Breast epithelium (tissue), 4 donors: ENCODE measurements around the gene SCGB1C1. TPM values are rescaled to one million over a fixed set of nuclear protein-coding genes. Genes with fewer than 3 reads are reported as not detected.
"Not testable (repeated sequence)": the region's sequence is repeated elsewhere in the genome, so short reads cannot be mapped to it uniquely, and the experiment has no call there.

Experiments used
- DNase-seq, 2 donors: peaks; one replicate each; pipeline ENCODE4 v3.0.0-alpha.2; 2019; ENCODE audit warnings: low spot score in 2 of 2
- H3K27ac ChIP-seq, 2 donors: fragments of 200-600 bp; sonication (generic) in 1 of 2; one replicate each; pipeline ENCODE4 v1.5.1; 2016 to 2019; ENCODE audit warnings: mild to moderate bottlenecking in 1 of 2
- H3K27me3 ChIP-seq, 2 donors: fragments of 200-600 bp; sonication (generic) in 1 of 2; one replicate each; pipeline versions ENCODE4 v1.5.1 to v1.6.0; 2017 to 2019; ENCODE audit warnings: control low read depth in 1 of 2, mild to moderate bottlenecking in 1 of 2
- H3K36me3 ChIP-seq: fragments of 200-600 bp; one replicate; pipeline ENCODE4 v1.5.1; 2019
- H3K4me1 ChIP-seq, 2 donors: fragments of 200-600 bp; sonication (generic); one replicate each; pipeline ENCODE4 v1.5.1; 2016 to 2019; ENCODE audit warnings: control low read depth in 1 of 2
- H3K4me3 ChIP-seq, 3 donors: fragments of 200-600 bp; sonication (generic); 1 replicate in 2 of 3; 2 replicates in 1 of 3; pipeline ENCODE4 v1.5.1; 2016 to 2019; ENCODE audit warnings: mild to moderate bottlenecking in 3 of 3, moderate library complexity in 2 of 3
- H3K9me3 ChIP-seq, 2 donors: fragments of 200-600 bp; sonication (generic) in 1 of 2; one replicate each; pipeline ENCODE4 v1.5.1; 2016 to 2019; ENCODE audit warnings: control low read depth in 1 of 2
- POLR2A ChIP-seq: fragments of 450-650 bp; IDR thresholded peaks from one replicate; pipeline ENCODE4 v1.6.1; 2016; ENCODE audit warnings: antibody characterized with exemption, mild to moderate bottlenecking, moderate library complexity
- POLR2AphosphoS5 ChIP-seq, 3 donors: sonication (generic); formaldehyde crosslinking; IDR thresholded peaks; one replicate each; pipeline ENCODE4 v1.6.1; 2017; ENCODE audit warnings: antibody characterized with exemption in 3 of 3
- intact Hi-C: fragments of 100-400 bp; cut with DNase I; formaldehyde crosslinking; loops from one replicate; pipeline ENCODE4 v1.15.1; 2023; ENCODE audit warnings: low total_unique reads
- total RNA-seq, 3 donors: library from RNA; depleted of rRNA; stranded (reverse); fragments of >200 nt; gene quantifications; one replicate each; pipeline ENCODE4 v1.1.0, GENCODE V29; 2016
- TF ChIP-seq, protein P1 (sequence below), 3 donors: fragments of 450-650 bp; IDR thresholded peaks; one replicate each; pipeline ENCODE4 v1.5.1; 2016 to 2017; ENCODE audit warnings: antibody characterized with exemption in 3 of 3, mild to moderate bottlenecking in 3 of 3, moderate library complexity in 3 of 3

Gene SCGB1C1
- not detected for total RNA-seq

GRCh38 chr11:192674-193128, at the start of gene SCGB1C1:
SCGB1C1 (plus strand) TSS chr11:193078; CDS start chr11:193100, 22 bp downstream.
- H3K9me3 ChIP-seq, H3K4me3 ChIP-seq, intact Hi-C loops, DNase-seq, H3K36me3 ChIP-seq, H3K27ac ChIP-seq, H3K27me3 ChIP-seq, H3K4me1 ChIP-seq: not testable (repeated sequence)

- not testable (repeated sequence) for H3K27ac ChIP-seq, H3K9me3 ChIP-seq
These were observed 12.6 kb upstream of the SCGB1C1 start for GRCh38 chr11:180242-180641.

GRCh38 chr11:189200-189783, 3.6 kb upstream of the SCGB1C1 start:
- H3K27me3 ChIP-seq, DNase-seq, H3K36me3 ChIP-seq, intact Hi-C loops, H3K4me3 ChIP-seq, H3K27ac ChIP-seq, H3K9me3 ChIP-seq, H3K4me1 ChIP-seq: not testable (repeated sequence)

More at GRCh38 chr11:180242-180641, 12.6 kb upstream of the SCGB1C1 start:
- H3K27me3 ChIP-seq, intact Hi-C loops, H3K4me1 ChIP-seq, DNase-seq, H3K36me3 ChIP-seq, H3K4me3 ChIP-seq: not testable (repeated sequence)

DNA sequence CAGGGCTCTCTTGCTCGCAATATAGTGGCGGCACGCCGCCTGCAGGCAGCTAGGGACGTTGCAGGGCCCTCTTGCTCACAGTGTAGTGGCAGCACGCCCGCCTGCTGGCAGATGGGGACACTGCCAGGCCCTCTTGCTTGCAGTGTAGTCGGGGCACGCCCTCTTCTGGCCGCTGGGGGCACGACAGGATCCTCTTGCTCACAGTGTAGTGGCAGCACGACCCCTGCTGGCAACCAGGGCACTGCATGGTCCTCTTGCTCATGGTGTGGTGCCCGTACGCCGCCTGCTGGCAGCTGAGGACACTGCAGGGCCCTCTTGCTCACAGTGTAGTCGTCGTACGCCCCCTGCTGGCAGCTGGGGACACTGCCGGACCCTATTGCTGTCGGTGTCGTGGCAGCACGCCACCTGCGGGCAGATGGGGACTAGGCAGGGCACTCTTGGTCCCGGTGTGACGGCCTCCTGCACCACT, 3.0 kb upstream of the SCGB1C1 start:
- intact Hi-C loops, H3K9me3 ChIP-seq, H3K36me3 ChIP-seq, H3K4me3 ChIP-seq, H3K27me3 ChIP-seq, H3K4me1 ChIP-seq, H3K27ac ChIP-seq: not testable (repeated sequence)
- peak in 1 of 2 donors; percentile 60 for DNase-seq

- intact Hi-C loops, DNase-seq: not testable (repeated sequence)
These were observed 2.3 kb upstream of the SCGB1C1 start for GRCh38 chr11:190546-190945.

DNA sequence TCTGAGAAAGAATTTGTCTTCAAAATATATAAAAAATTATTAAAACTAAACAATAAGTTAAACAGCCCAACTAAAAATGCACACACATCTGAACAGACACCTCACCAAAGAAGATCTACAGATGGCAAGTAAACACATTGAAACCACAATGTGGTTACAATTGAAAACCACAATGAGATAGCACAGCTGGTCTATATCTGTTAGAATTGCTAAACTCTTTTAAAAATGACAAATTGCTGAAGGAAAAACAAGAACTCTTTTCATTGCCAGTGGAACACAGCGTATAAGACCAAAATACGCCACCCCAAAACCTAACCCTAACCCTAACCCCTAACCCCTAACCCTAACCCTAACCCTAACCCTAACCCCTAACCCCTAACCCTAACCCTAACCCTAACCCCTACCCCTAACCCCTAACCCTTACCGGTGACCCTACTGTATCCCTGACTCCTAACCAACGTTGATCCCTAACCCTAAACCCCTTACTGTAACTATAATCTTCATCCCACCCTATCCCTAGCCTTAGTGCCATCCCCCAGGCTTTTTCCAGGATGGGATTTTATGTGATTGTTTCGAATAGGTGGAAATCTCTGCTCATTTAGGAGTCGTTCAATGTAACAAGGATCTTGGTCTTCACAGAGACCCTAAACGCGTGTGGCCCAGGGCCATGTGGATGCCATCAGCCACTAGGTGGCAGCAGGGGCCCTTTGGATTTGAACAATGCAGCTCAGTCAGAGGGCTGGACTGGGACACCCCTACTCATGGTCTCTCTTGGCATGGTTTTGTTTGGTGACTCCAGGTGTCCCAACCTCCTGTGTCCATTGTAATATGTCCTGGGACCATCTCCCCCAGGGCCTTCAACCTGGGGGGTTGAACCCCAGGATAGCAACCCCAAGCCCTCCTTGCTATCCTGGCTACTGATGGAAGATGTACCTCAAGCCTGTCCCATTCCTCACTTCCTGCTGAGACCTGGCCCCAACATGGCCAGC, 1.1 kb upstream of the SCGB1C1 start:
- H3K4me3 ChIP-seq, intact Hi-C loops, H3K27ac ChIP-seq, H3K4me1 ChIP-seq, H3K27me3 ChIP-seq, H3K9me3 ChIP-seq, H3K36me3 ChIP-seq: not testable (repeated sequence)
- DNase-seq = peak in 1 of 2 donors; percentile 44
- TF ChIP-seq, protein P1, sequence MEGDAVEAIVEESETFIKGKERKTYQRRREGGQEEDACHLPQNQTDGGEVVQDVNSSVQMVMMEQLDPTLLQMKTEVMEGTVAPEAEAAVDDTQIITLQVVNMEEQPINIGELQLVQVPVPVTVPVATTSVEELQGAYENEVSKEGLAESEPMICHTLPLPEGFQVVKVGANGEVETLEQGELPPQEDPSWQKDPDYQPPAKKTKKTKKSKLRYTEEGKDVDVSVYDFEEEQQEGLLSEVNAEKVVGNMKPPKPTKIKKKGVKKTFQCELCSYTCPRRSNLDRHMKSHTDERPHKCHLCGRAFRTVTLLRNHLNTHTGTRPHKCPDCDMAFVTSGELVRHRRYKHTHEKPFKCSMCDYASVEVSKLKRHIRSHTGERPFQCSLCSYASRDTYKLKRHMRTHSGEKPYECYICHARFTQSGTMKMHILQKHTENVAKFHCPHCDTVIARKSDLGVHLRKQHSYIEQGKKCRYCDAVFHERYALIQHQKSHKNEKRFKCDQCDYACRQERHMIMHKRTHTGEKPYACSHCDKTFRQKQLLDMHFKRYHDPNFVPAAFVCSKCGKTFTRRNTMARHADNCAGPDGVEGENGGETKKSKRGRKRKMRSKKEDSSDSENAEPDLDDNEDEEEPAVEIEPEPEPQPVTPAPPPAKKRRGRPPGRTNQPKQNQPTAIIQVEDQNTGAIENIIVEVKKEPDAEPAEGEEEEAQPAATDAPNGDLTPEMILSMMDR (IDR thresholded peaks at IDR 0.05) = peak in 1 of 3 donors; percentile 42

More at GRCh38 chr11:190546-190945, 2.3 kb upstream of the SCGB1C1 start:
- H3K36me3 ChIP-seq, H3K27me3 ChIP-seq, H3K4me3 ChIP-seq, H3K27ac ChIP-seq, H3K9me3 ChIP-seq, H3K4me1 ChIP-seq: not testable (repeated sequence)

DNA sequence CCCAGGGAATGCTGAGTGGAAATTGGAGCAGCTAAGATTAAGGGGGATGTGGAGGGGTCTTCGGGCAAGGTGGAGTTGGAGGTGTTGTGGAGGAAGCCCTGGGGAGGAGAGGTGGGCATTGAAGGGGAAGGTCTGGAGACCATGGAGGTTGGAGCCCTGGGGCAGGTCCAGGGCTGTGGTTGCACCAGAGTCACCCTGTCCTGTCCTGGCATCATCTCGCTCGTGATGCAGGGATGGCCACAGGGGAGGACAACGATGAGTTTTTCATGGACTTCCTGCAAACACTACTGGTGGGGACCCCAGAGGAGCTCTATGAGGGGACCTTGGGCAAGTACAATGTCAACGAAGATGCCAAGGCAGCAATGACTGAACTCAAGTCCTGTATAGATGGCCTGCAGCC, 603 bp downstream of the SCGB1C1 start:
- H3K9me3 ChIP-seq, intact Hi-C loops, H3K27ac ChIP-seq, H3K36me3 ChIP-seq, H3K4me3 ChIP-seq, H3K27me3 ChIP-seq, H3K4me1 ChIP-seq: not testable (repeated sequence)
- peak in 1 of 2 donors; percentile 15 for DNase-seq

GRCh38 chr11:196786-197731, 4.2 kb downstream of the SCGB1C1 start:
- H3K4me3 ChIP-seq = no peak overlapping the region
- no peaks in the 10 kb centered on the region for H3K4me1 ChIP-seq
- DNase-seq = no peak
- no peak overlapping the region for H3K27ac ChIP-seq
- no peaks in the 10 kb centered on the region for H3K27me3 ChIP-seq
- intact Hi-C loops = no loop called here
- H3K9me3 ChIP-seq = no peaks in the 10 kb centered on the region
- no peaks in the 10 kb centered on the region for H3K36me3 ChIP-seq
- no peak for TF ChIP-seq POLR2A
- TF ChIP-seq POLR2AphosphoS5 (IDR thresholded peaks at IDR 0.05) = no peak
